Trophoblast cell (in vitro differentiated cells and primary cell): Measurements from ENCODE around the gene TBL1X.

Experiments
- DNase-seq, 2 donors: peaks; one replicate each; pipeline ENCODE4 v3.0.0-alpha.2; 2016
- H2AFZ ChIP-seq: 2 replicates; pipeline ENCODE4 v1.6.1; 2013; ENCODE audit warnings: low read length, moderate library complexity, mild to moderate bottlenecking; ENCODE audit not compliant: insufficient read depth, poor library complexity
- H2AK5ac ChIP-seq: 2 replicates; pipeline ENCODE4 v1.6.1; 2013; ENCODE audit warnings: mild to moderate bottlenecking, low read length
- H2BK120ac ChIP-seq: 2 replicates; pipeline ENCODE4 v1.6.1; 2013; ENCODE audit warnings: low read length, mild to moderate bottlenecking, moderate library complexity; ENCODE audit not compliant: insufficient read depth, poor library complexity
- H2BK12ac ChIP-seq: 2 replicates; pipeline ENCODE4 v1.6.1; 2013; ENCODE audit warnings: mild to moderate bottlenecking, low read length, moderate library complexity
- H2BK5ac ChIP-seq: 2 replicates; pipeline ENCODE4 v1.6.1; 2013; ENCODE audit warnings: low read length, low read depth, moderate library complexity, mild to moderate bottlenecking; ENCODE audit not compliant: poor library complexity
- H3K14ac ChIP-seq: 2 replicates; pipeline ENCODE4 v1.6.1; 2013; ENCODE audit warnings: mild to moderate bottlenecking, low read length
- H3K18ac ChIP-seq: 2 replicates; pipeline ENCODE4 v1.6.1; 2013; ENCODE audit warnings: mild to moderate bottlenecking, low read length
- H3K23ac ChIP-seq: 2 replicates; pipeline ENCODE4 v1.6.1; 2013; ENCODE audit warnings: low read length
- H3K27ac ChIP-seq: 2 replicates; pipeline ENCODE4 v1.5.1; 2013; ENCODE audit warnings: low read depth, mild to moderate bottlenecking, inconsistent platforms, low read length, moderate library complexity
- H3K27me3 ChIP-seq: 2 replicates; pipeline ENCODE4 v1.6.1; 2013; ENCODE audit warnings: inconsistent platforms, mild to moderate bottlenecking, low read length, moderate library complexity; ENCODE audit not compliant: insufficient read depth
- H3K36me3 ChIP-seq, 2 experiments: 1 replicate in 1 of 2; 2 replicates in 1 of 2; pipeline ENCODE4 v1.6.1; 2013; ENCODE audit warnings: low read length in 2 of 2, mild to moderate bottlenecking in 2 of 2, moderate library complexity in 1 of 2; ENCODE audit not compliant: insufficient read depth in 2 of 2, control insufficient read depth in 1 of 2
- H3K4ac ChIP-seq: 2 replicates; pipeline ENCODE4 v1.6.1; 2013; ENCODE audit warnings: low read depth, mild to moderate bottlenecking, low read length, moderate library complexity
- H3K4me1 ChIP-seq, 2 experiments: 1 replicate in 1 of 2; 2 replicates in 1 of 2; pipeline ENCODE4 v1.6.1; 2013; ENCODE audit warnings: low read length in 2 of 2, mild to moderate bottlenecking in 2 of 2, moderate library complexity in 1 of 2; ENCODE audit not compliant: insufficient read depth in 2 of 2, control insufficient read depth in 1 of 2
- H3K4me2 ChIP-seq: 2 replicates; pipeline ENCODE4 v1.6.1; 2013; ENCODE audit warnings: inconsistent platforms, mild to moderate bottlenecking, low read length, moderate library complexity
- H3K4me3 ChIP-seq: 2 replicates; pipeline ENCODE4 v1.5.1; 2013; ENCODE audit warnings: mild to moderate bottlenecking, low read depth, low read length, inconsistent platforms
- H3K79me1 ChIP-seq: one replicate; pipeline ENCODE4 v1.6.1; 2013; ENCODE audit warnings: low read length
- H3K79me2 ChIP-seq: 2 replicates; pipeline ENCODE4 v1.6.1; 2013; ENCODE audit warnings: low read length, mild to moderate bottlenecking; ENCODE audit not compliant: control insufficient read depth, insufficient read depth, poor library complexity
- H3K9ac ChIP-seq: 2 replicates; pipeline ENCODE4 v1.6.1; 2013; ENCODE audit warnings: mild to moderate bottlenecking, low read length
- H3K9me3 ChIP-seq: 2 replicates; pipeline ENCODE4 v1.6.1; 2013; ENCODE audit warnings: low read depth, mild to moderate bottlenecking, control low read depth, inconsistent platforms, low read length; ENCODE audit not compliant: insufficient read depth
- H4K12ac ChIP-seq: 2 replicates; pipeline ENCODE4 v1.6.1; 2013; ENCODE audit warnings: low read depth, mild to moderate bottlenecking, low read length, moderate library complexity
- H4K8ac ChIP-seq: 2 replicates; pipeline ENCODE4 v1.6.1; 2013; ENCODE audit warnings: low read depth, mild to moderate bottlenecking, low read length, moderate library complexity
- H4K91ac ChIP-seq: one replicate; pipeline ENCODE4 v1.6.1; 2013; ENCODE audit warnings: low read depth, mild to moderate bottlenecking, low read length, moderate library complexity
- WGBS: extraction: QIAGEN DNeasy Blood & Tissue Kit; methylation state at CpG from one replicate; pipeline ENCODE4 v1.1.7; 2013; ENCODE audit warnings: missing lambda C conversion rate; ENCODE audit not compliant: insufficient read length, insufficient coverage; ENCODE audit errors: extremely low coverage; 5-methylcytosine and 5-hydroxymethylcytosine counted together

The TBL1X gene

DNA sequence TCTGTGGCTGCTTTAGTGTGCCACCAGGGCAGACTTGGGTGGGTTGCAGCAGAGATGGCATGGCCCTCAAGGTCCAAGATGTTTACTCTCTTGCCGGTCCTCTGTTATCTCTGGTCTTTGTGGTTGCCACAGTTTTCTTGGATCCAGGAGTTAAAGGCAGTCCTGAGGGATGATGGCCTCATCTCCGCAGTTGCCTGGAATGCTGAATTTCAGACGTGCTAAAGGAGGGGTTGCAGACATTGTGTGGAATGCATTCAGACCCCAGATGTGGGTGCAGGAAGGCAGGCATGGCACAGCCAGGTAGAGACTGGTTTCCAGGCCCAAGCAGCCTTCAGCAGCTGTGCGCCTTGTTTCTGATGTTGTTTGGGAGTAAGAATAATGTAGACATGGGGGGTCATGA is 64.4 kb downstream of the TBL1X start:
- Histone ChIP-seq H2BK12ac (no peak overlapping the region), H3K27me3 (no peaks in the 10 kb centered on the region), H3K4ac (no peak overlapping the region), H3K14ac (no peak overlapping the region), H3K4me2 (no peak overlapping the region), H2AFZ (no peak overlapping the region), H2BK5ac (no peak overlapping the region), H3K4me1 (peaks cover 4 to 11% of the 10 kb centered on the region in 2 experiments), H3K79me1 (no peaks in the 10 kb centered on the region), H3K9ac (no peak overlapping the region), H3K9me3 (no peaks in the 10 kb centered on the region), H3K18ac (no peak overlapping the region), H3K27ac (no peak overlapping the region), H3K79me2 (peaks cover 2% of the 10 kb centered on the region), H4K91ac (no peak overlapping the region), H3K36me3 (no peaks in the 10 kb centered on the region), H4K8ac (no peak overlapping the region), H4K12ac (no peak overlapping the region), H3K23ac (no peak overlapping the region), H2BK120ac (no peak overlapping the region), H2AK5ac (no peak overlapping the region), H3K4me3 (no peak overlapping the region)
- no peak for DNase-seq
- WGBS = no CpG with 5 or more reads among the region's 4 CpGs

DNA sequence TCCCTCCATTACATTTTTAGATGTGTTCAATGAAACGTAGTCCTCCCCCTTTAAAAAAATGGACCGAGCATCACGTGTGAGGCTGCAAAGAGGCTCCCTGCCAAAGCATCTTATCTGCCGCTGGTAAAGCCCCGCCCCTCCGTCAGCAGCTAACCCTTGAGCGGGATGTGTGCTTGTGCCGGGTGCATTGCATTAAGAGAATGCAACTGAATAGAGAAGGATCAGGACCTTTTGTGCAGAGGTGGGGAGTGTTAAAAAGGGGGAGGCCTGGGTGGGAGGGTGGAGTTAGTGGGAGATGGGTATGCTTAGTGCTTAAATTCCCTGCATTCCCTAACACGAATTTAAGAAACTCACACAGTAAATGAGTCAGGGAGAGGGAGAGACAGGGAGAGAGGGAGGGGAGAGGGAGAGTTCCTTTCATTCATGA is 66.0 kb downstream of the TBL1X start:
- Histone ChIP-seq H3K9me3 (no peaks in the 10 kb centered on the region), H3K4ac (no peak overlapping the region), H3K79me1 (no peaks in the 10 kb centered on the region), H4K8ac (no peak overlapping the region), H2BK12ac (no peak overlapping the region), H3K79me2 (peaks cover 2% of the 10 kb centered on the region), H2BK120ac (no peak overlapping the region), H3K4me1 (peaks cover 4 to 12% of the 10 kb centered on the region in 2 experiments), H3K18ac (no peak overlapping the region), H2AK5ac (no peak overlapping the region), H3K36me3 (no peaks in the 10 kb centered on the region), H4K91ac (no peak overlapping the region), H3K23ac (no peak overlapping the region), H3K4me2 (peak overlapping the region; percentile 23), H3K4me3 (no peak overlapping the region), H3K9ac (no peak overlapping the region), H2AFZ (no peak overlapping the region), H3K14ac (no peak overlapping the region), H4K12ac (no peak overlapping the region), H3K27me3 (no peaks in the 10 kb centered on the region), H2BK5ac (no peak overlapping the region), H3K27ac (no peak overlapping the region)
- no CpG with 5 or more reads among the region's 9 CpGs for WGBS
- peak; percentile 33 to 56 for DNase-seq

- no peak overlapping the region for H2BK12ac ChIP-seq
- H3K14ac ChIP-seq = no peak overlapping the region
- H3K9me3 ChIP-seq = no peaks in the 10 kb centered on the region
- no peak overlapping the region for H3K27ac ChIP-seq
- DNase-seq = no peak
- H4K12ac ChIP-seq = peak overlapping the region; percentile 62
- H3K27me3 ChIP-seq = no peaks in the 10 kb centered on the region
- WGBS = no CpG with 5 or more reads among the region's 12 CpGs
- peaks cover 4 to 12% of the 10 kb centered on the region in 2 experiments for H3K4me1 ChIP-seq
- no peak overlapping the region for H2BK120ac ChIP-seq
- H2BK5ac ChIP-seq = no peak overlapping the region
- no peaks in the 10 kb centered on the region for H3K36me3 ChIP-seq
- H2AFZ ChIP-seq = no peak overlapping the region
- no peak overlapping the region for H3K23ac ChIP-seq
- no peak overlapping the region for H3K9ac ChIP-seq
- no peak overlapping the region for H3K4ac ChIP-seq
- H4K8ac ChIP-seq = no peak overlapping the region
- peak overlapping the region; percentile 37 for H2AK5ac ChIP-seq
- no peak overlapping the region for H3K4me2 ChIP-seq
- H4K91ac ChIP-seq = no peak overlapping the region
- H3K79me2 ChIP-seq = no peaks in the 10 kb centered on the region
- H3K18ac ChIP-seq = no peak overlapping the region
- no peaks in the 10 kb centered on the region for H3K79me1 ChIP-seq
- H3K4me3 ChIP-seq = no peak overlapping the region
Measured at GRCh38 chrX:9532349-9532748, 67.5 kb downstream of the TBL1X start.

GRCh38 chrX:9533611-9534010 is 68.8 kb downstream of the TBL1X start:
- no peak overlapping the region for H3K4ac ChIP-seq
- H3K4me2 ChIP-seq = no peak overlapping the region
- no peaks in the 10 kb centered on the region for H3K79me1 ChIP-seq

More at GRCh38 chrX:9533611-9534010, 68.8 kb downstream of the TBL1X start:
- no peaks in the 10 kb centered on the region for H3K36me3 ChIP-seq
- H3K4me3 ChIP-seq = no peak overlapping the region
- H2BK120ac ChIP-seq = no peak overlapping the region
- H3K14ac ChIP-seq = peak overlapping the region; percentile 51
- no peaks in the 10 kb centered on the region for H3K79me2 ChIP-seq
- no peak overlapping the region for H2AK5ac ChIP-seq
- H3K4me1 ChIP-seq = peaks cover 4 to 10% of the 10 kb centered on the region in 2 experiments
- H4K8ac ChIP-seq = no peak overlapping the region
- H3K9ac ChIP-seq = no peak overlapping the region
- no peak overlapping the region for H2BK5ac ChIP-seq
- no peak overlapping the region for H4K91ac ChIP-seq
- no peaks in the 10 kb centered on the region for H3K27me3 ChIP-seq
- peak overlapping the region; percentile 18 for H4K12ac ChIP-seq
- DNase-seq = no peak
- H3K27ac ChIP-seq = no peak overlapping the region
- peak overlapping the region; percentile 37 for H3K18ac ChIP-seq
- H2AFZ ChIP-seq = no peak overlapping the region
- no peak overlapping the region for H2BK12ac ChIP-seq
- no peaks in the 10 kb centered on the region for H3K9me3 ChIP-seq
- no CpG with 5 or more reads among the region's 8 CpGs for WGBS
- H3K23ac ChIP-seq = no peak overlapping the region
